Stimulated activated CD8-positive, alpha-beta memory T cell treated with anti-CD3 and anti-CD28 coated beads, Interleukin-12 subunit alpha, Interleukin-12 subunit beta, amount 100 ng/mL, for 24 hours (primary cell): Measurements from ENCODE around the gene SBNO1.
"Not testable (repeated sequence)": the region's sequence is repeated elsewhere in the genome, so short reads cannot be mapped to it uniquely, and the experiment has no call there.

Source experiments
- DNase-seq: peaks from one replicate; pipeline ENCODE4 v3.0.0-alpha.2; 2020; ENCODE audit errors: extremely low read depth

Gene SBNO1

GRCh38 chr12:123248996-123249741 lies 115.5 kb downstream of the SBNO1 start:
- not testable (repeated sequence) for DNase-seq

- DNase-seq: not testable (repeated sequence)
Measured at GRCh38 chr12:123248129-123248528, 116.5 kb downstream of the SBNO1 start.

- DNase-seq: no peak
Measured at GRCh38 chr12:123245678-123246077, 119.0 kb downstream of the SBNO1 start.

- DNase-seq: no peak
Measured at GRCh38 chr12:123243671-123244262, 120.9 kb downstream of the SBNO1 start.

GRCh38 chr12:123242116-123242904 lies 122.3 kb downstream of the SBNO1 start:
- no peak for DNase-seq
